HCT116 (cell line): ENCODE data around the gene NCOA1.

ENCODE experiments used
- CEBPB ChIP-seq: IDR thresholded peaks from 2 replicates; pipeline ENCODE4 v1.6.1; 2012; ENCODE audit warnings: low read depth
- EZH2phosphoT487 ChIP-seq: fragments of 200-600 bp; IDR thresholded peaks from 2 replicates; pipeline ENCODE4 v1.6.1; 2018; ENCODE audit warnings: antibody characterized with exemption, borderline replicate concordance
- POLR2A ChIP-seq: IDR thresholded peaks from 2 replicates; pipeline ENCODE4 v1.7.0; 2011; ENCODE audit warnings: borderline replicate concordance; ENCODE audit not compliant: insufficient read depth, insufficient read length; ENCODE audit errors: extremely low read depth
- RAD21 ChIP-seq: IDR thresholded peaks from 2 replicates; pipeline ENCODE4 v1.6.1; 2012; ENCODE audit warnings: low read depth, mild to moderate bottlenecking
- SRF ChIP-seq: IDR thresholded peaks from 2 replicates; pipeline ENCODE4 v1.6.1; 2012; ENCODE audit warnings: low read depth
- TCF7L2 ChIP-seq: IDR thresholded peaks from 2 replicates; pipeline ENCODE4 v1.7.0; 2011; ENCODE audit warnings: borderline replicate concordance, inconsistent platforms; ENCODE audit not compliant: insufficient read depth, insufficient read length; ENCODE audit errors: extremely low read depth
- TF ChIP-seq, protein P1 (sequence below), 3 experiments: fragments of 200-600 bp in 1 of 3; sonication (generic) in 1 of 3; IDR thresholded peaks in 2 of 3; conservative IDR thresholded peaks in 1 of 3; 2 replicates each; pipeline ENCODE4 v1.5.1; 2012 to 2017; ENCODE audit warnings: low read depth in 2 of 3, low read length in 2 of 3, antibody characterized with exemption in 1 of 3, borderline replicate concordance in 1 of 3, control low read depth in 1 of 3, mild to moderate bottlenecking in 1 of 3, mixed read lengths in 1 of 3, mixed run types in 1 of 3, moderate library complexity in 1 of 3; ENCODE audit not compliant: insufficient read depth in 1 of 3

DNA sequence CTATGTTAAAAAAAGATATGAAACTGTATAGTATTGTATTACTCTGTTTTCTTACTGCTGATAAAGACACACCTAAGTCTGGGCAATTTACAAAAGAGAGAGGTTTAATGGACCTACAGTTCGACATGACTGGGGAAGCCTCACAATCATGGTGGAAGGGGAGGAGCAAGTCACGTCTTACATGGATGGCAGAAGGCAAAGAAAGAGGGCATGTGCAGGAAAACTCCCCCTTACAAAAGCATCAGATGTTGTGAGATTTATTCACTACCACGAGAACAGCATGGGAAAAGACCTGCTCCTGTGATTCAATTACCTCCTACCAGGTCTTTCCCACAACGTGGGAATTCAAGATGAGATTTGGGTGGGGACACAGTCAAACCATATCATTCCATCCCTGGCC, 57.0 kb downstream of the NCOA1 start:
- TF ChIP-seq, protein P1, sequence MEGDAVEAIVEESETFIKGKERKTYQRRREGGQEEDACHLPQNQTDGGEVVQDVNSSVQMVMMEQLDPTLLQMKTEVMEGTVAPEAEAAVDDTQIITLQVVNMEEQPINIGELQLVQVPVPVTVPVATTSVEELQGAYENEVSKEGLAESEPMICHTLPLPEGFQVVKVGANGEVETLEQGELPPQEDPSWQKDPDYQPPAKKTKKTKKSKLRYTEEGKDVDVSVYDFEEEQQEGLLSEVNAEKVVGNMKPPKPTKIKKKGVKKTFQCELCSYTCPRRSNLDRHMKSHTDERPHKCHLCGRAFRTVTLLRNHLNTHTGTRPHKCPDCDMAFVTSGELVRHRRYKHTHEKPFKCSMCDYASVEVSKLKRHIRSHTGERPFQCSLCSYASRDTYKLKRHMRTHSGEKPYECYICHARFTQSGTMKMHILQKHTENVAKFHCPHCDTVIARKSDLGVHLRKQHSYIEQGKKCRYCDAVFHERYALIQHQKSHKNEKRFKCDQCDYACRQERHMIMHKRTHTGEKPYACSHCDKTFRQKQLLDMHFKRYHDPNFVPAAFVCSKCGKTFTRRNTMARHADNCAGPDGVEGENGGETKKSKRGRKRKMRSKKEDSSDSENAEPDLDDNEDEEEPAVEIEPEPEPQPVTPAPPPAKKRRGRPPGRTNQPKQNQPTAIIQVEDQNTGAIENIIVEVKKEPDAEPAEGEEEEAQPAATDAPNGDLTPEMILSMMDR (IDR thresholded peaks at IDR 0.05 in 2 of 3, conservative IDR thresholded peaks at IDR 0.05 in 1 of 3; ENCODE audit: borderline replicate concordance in 1 of 3, insufficient read depth in 1 of 3, low read depth in 2 of 3, low read length in 2 of 3): no peak
- TF ChIP-seq RAD21 (no peak), CEBPB (no peak), EZH2phosphoT487 (no peak), TCF7L2 (no peak), POLR2A (no peak), SRF (no peak)
